PC-3 (cell line): ENCODE data around the gene DMBX1. TPM values are rescaled to one million over a fixed set of nuclear protein-coding genes. Genes with fewer than 3 reads are reported as not detected.

Experiments
- ATAC-seq: fragments of 200-7000 bp; cut with Tn5 transposase; 2 replicates; pipeline ENCODE4 v1.9.1; 2020; ENCODE audit warnings: mild to moderate bottlenecking, moderate library complexity
- BruUV-seq: library from RNA; stranded (reverse); fragments of 400-500 nt; replicated peaks from 2 replicates; lab custom pipeline; 2021; lab: Mats Ljungman, UMichigan
- CTCF ChIA-PET: fragments of 300-600 bp; sonication (Branson Sonifier 250); formaldehyde crosslinking; loops from one replicate; lab custom pipeline; 2022; ENCODE audit warnings: antibody characterized with exemption; lab: Charles Lee
- POLR2A ChIA-PET: fragments of 300-600 bp; sonication (Branson Sonifier 250); formaldehyde crosslinking; loops from one replicate; lab custom pipeline; 2022; ENCODE audit warnings: antibody characterized with exemption; ENCODE audit not compliant: unreplicated experiment; lab: Charles Lee
- DNase-seq: peaks from one replicate; pipeline ENCODE4 v3.0.0-alpha.2; 2015
- H2AFZ ChIP-seq: fragments of 300-600 bp; sonication (generic); 2 replicates; pipeline ENCODE4 v1.6.0; 2016; ENCODE audit warnings: antibody characterized with exemption, low read length
- H3F3A ChIP-seq: fragments of 300-600 bp; sonication (generic); one replicate; pipeline ENCODE4 v1.6.0; 2017; ENCODE audit warnings: antibody characterized with exemption, low read length, control low read depth, mild to moderate bottlenecking; ENCODE audit not compliant: unreplicated experiment
- H3K27ac ChIP-seq: fragments of 300-600 bp; sonication (generic); 2 replicates; pipeline ENCODE4 v1.5.1; 2016; ENCODE audit warnings: mild to moderate bottlenecking, low read length
- H3K27me3 ChIP-seq: fragments of 300-600 bp; sonication (generic); 2 replicates; pipeline ENCODE4 v1.6.1; 2016; ENCODE audit warnings: low read length, mixed read lengths
- H3K36me3 ChIP-seq: fragments of 300-600 bp; sonication (generic); 2 replicates; pipeline ENCODE4 v1.6.1; 2016; ENCODE audit warnings: low read depth, mixed run types, low read length, mixed read lengths
- H3K4me1 ChIP-seq: fragments of 300-600 bp; sonication (generic); 2 replicates; pipeline ENCODE4 v1.5.1; 2016; ENCODE audit warnings: low read length; ENCODE audit not compliant: insufficient read depth
- H3K4me2 ChIP-seq: fragments of 300-600 bp; sonication (generic); 2 replicates; pipeline ENCODE4 v1.6.0; 2016; ENCODE audit warnings: low read length
- H3K4me3 ChIP-seq: fragments of 300-600 bp; sonication (generic); 2 replicates; pipeline ENCODE4 v1.5.1; 2016; ENCODE audit warnings: mild to moderate bottlenecking, low read length, mixed read lengths
- H3K79me2 ChIP-seq: fragments of 300-600 bp; sonication (generic); 2 replicates; pipeline ENCODE4 v1.6.1; 2017; ENCODE audit warnings: low read length, mixed read lengths
- H3K9ac ChIP-seq: fragments of 300-600 bp; sonication (generic); 2 replicates; pipeline ENCODE4 v1.6.0; 2016; ENCODE audit warnings: mild to moderate bottlenecking, low read length
- H3K9me2 ChIP-seq: fragments of 300-600 bp; sonication (generic); replicated peaks from 2 replicates; pipeline ENCODE4 v1.6.1; 2016; ENCODE audit warnings: mixed run types, low read length, mixed read lengths
- H3K9me3 ChIP-seq: fragments of 300-600 bp; sonication (generic); 2 replicates; pipeline ENCODE4 v1.6.1; 2016; ENCODE audit warnings: low read length, mixed read lengths
- H4K20me1 ChIP-seq: fragments of 300-600 bp; sonication (generic); 2 replicates; pipeline ENCODE4 v1.6.1; 2016; ENCODE audit warnings: low read length, mixed read lengths
- CTCF ChIP-seq: fragments of 300-600 bp; sonication (generic); conservative IDR thresholded peaks from 2 replicates; pipeline ENCODE4 v1.5.1; 2017; ENCODE audit warnings: antibody characterized with exemption, low read depth, mild to moderate bottlenecking, low read length
- EZH2 ChIP-seq: fragments of 300-600 bp; sonication (generic); IDR thresholded peaks from one replicate; pipeline ENCODE4 v1.6.1; 2017; ENCODE audit warnings: antibody characterized with exemption, mild to moderate bottlenecking, low read length; ENCODE audit not compliant: unreplicated experiment
- EZH2phosphoT487 ChIP-seq: fragments of 300-600 bp; sonication (generic); IDR thresholded peaks from 2 replicates; pipeline ENCODE4 v1.6.1; 2018; ENCODE audit warnings: mild to moderate bottlenecking, antibody characterized with exemption, low read length, borderline replicate concordance
- intact Hi-C: fragments of 100-400 bp; cut with micrococcal nuclease; formaldehyde crosslinking; loops from 2 replicates; pipeline ENCODE4 v1.9.0; 2023
- total RNA-seq: library from RNA; depleted of rRNA; stranded (reverse); fragments of >200 nt; gene quantifications from 2 replicates; pipeline ENCODE4 v1.2.3, GENCODE V29; 2014

Gene DMBX1
- total RNA-seq, 1 experiment from 2014 or later, result 2.4 TPM

- Histone ChIP-seq H3K27me3 (no peaks in the 10 kb centered on the region), H2AFZ (no peak overlapping the region), H3K9me2 (no peaks in the 10 kb centered on the region), H3K4me2 (no peak overlapping the region), H3K79me2 (no peaks in the 10 kb centered on the region), H3F3A (no peaks in the 10 kb centered on the region), H3K4me3 (no peak overlapping the region), H3K4me1 (no peaks in the 10 kb centered on the region), H3K9me3 (no peaks in the 10 kb centered on the region), H3K27ac (no peak overlapping the region), H3K36me3 (no peaks in the 10 kb centered on the region), H3K9ac (no peak overlapping the region), H4K20me1 (no peaks in the 10 kb centered on the region)
- intact Hi-C loops, result no loop called here
- ChIA-PET POLR2A (no interaction called here), CTCF (interaction anchor here (1.0 kb wide), 1 partner anchor 27 kb away, joined by 3 read pairs; no protein-coding TSS in a partner anchor)
- TF ChIP-seq EZH2, result no peak
- no peak for TF ChIP-seq EZH2phosphoT487
- TF ChIP-seq CTCF, result no peak
- ATAC-seq (no peak), DNase-seq (no peak)
- BruUV-seq, result no TSS peak
Measured at GRCh38 chr1:46474570-46474969, 15.1 kb upstream of the DMBX1 start.

DNA sequence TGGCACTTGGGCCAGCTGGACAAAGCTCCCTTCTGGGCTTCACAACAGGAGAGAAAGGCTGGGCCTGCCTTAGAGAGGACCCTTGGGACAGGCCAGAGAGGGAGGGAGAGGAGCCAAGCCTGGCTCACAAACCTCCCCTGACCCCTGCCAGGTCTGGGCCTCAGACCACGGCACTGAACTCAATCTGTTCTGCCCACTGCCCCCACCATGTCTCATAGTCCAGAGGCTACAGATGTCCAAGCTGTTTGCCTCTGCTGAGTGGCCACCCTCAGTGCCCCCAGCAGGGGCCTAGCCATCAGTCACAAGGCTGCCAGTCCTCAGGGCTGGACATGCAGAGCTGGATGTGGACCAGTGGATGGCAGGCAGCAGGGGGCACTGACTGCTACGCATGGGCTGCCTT lies 13.0 kb upstream of the DMBX1 start:
- POLR2A ChIA-PET, result no interaction called here

More for the DNA sequence above, 13.0 kb upstream of the DMBX1 start:
- H3K4me1 ChIP-seq, result peaks cover 6% of the 10 kb centered on the region; the same call in 1 of the 2 replicates
- H3K9ac ChIP-seq, result no peak overlapping the region
- no peak overlapping the region for H3K4me2 ChIP-seq
- no peaks in the 10 kb centered on the region for H3K36me3 ChIP-seq
- ATAC-seq, result peak; percentile 38; the same call in 1 of the 2 replicates
- no peak overlapping the region for H3K27ac ChIP-seq
- intact Hi-C loops, result loop anchor here (1.0 to 2.0 kb wide), 2 partner anchors 30 to 52 kb away; no protein-coding TSS in a partner anchor
- no peak for TF ChIP-seq EZH2
- TF ChIP-seq CTCF, result no peak
- TF ChIP-seq EZH2phosphoT487, result no peak
- H4K20me1 ChIP-seq, result no peaks in the 10 kb centered on the region
- H3K9me3 ChIP-seq, result no peaks in the 10 kb centered on the region
- no peak overlapping the region for H3K4me3 ChIP-seq
- CTCF ChIA-PET, result no interaction called here
- H3F3A ChIP-seq, result no peaks in the 10 kb centered on the region
- no peaks in the 10 kb centered on the region for H3K9me2 ChIP-seq
- no peaks in the 10 kb centered on the region for H3K79me2 ChIP-seq
- no peaks in the 10 kb centered on the region for H3K27me3 ChIP-seq
- BruUV-seq, result no TSS peak
- H2AFZ ChIP-seq, result no peak overlapping the region
- no peak for DNase-seq
